Astrocyte (in vitro differentiated cells and primary cell): ENCODE results near the gene DNAJC5. TPM values are rescaled to one million over a fixed set of nuclear protein-coding genes. Genes with fewer than 3 reads are reported as not detected.
A peak's percentile ranks its signal among the peaks of the same experiment; 100 is the strongest.

ENCODE experiments used
- DNase-seq: peaks from one replicate; pipeline ENCODE4 v3.0.0-alpha.2; 2010; ENCODE audit warnings: low read depth
- FAIRE-seq: peaks from 2 replicates; lab custom pipeline; 2011; peaks lifted over from hg19 to GRCh38; lab: Jason Lieb, UNC
- H2AFZ ChIP-seq: 2 replicates; pipeline ENCODE4 v1.6.0; 2012; ENCODE audit warnings: low read depth, low read length, inconsistent platforms
- H3K27ac ChIP-seq: 2 replicates; pipeline ENCODE4 v1.5.1; 2011; ENCODE audit warnings: low read depth, low read length, inconsistent platforms
- H3K27me3 ChIP-seq: 2 replicates; pipeline ENCODE4 v1.6.0; 2011; ENCODE audit warnings: low read length, inconsistent platforms; ENCODE audit not compliant: insufficient read depth
- H3K36me3 ChIP-seq: 2 replicates; pipeline ENCODE4 v1.5.1; 2011; ENCODE audit warnings: low read length, inconsistent platforms; ENCODE audit not compliant: insufficient read depth
- H3K4me1 ChIP-seq: 2 replicates; pipeline ENCODE4 v1.5.1; 2011; ENCODE audit warnings: low read length, inconsistent platforms; ENCODE audit not compliant: insufficient read depth
- H3K4me2 ChIP-seq: 2 replicates; pipeline ENCODE4 v1.6.0; 2012; ENCODE audit warnings: low read length, inconsistent platforms
- H3K4me3 ChIP-seq: 2 replicates; pipeline ENCODE4 v1.5.1; 2011; ENCODE audit warnings: low read depth, mild to moderate bottlenecking, low read length, inconsistent platforms; ENCODE audit not compliant: insufficient read depth
- H3K79me2 ChIP-seq: 2 replicates; pipeline ENCODE4 v1.6.0; 2012; ENCODE audit warnings: mild to moderate bottlenecking, low read length, inconsistent platforms; ENCODE audit not compliant: insufficient read depth
- H3K9ac ChIP-seq: 2 replicates; pipeline ENCODE4 v1.6.0; 2012; ENCODE audit warnings: mild to moderate bottlenecking, low read length, inconsistent platforms
- H3K9me3 ChIP-seq: 2 replicates; pipeline ENCODE4 v1.5.1; 2012; ENCODE audit warnings: low read depth, mild to moderate bottlenecking, low read length, inconsistent platforms; ENCODE audit not compliant: insufficient read depth
- H4K20me1 ChIP-seq: 2 replicates; pipeline ENCODE4 v1.6.0; 2012; ENCODE audit warnings: low read length, inconsistent platforms; ENCODE audit not compliant: insufficient read depth
- H3K27ac Mint-ChIP-seq: one replicate; pipeline ENCODE4 v1.8.0; 2021; ENCODE audit warnings: mild to moderate bottlenecking, mixed read lengths; ENCODE audit not compliant: unreplicated experiment
- H3K27me3 Mint-ChIP-seq: one replicate; pipeline ENCODE4 v1.8.0; 2021; ENCODE audit warnings: low read depth, mixed read lengths; ENCODE audit not compliant: unreplicated experiment
- H3K36me3 Mint-ChIP-seq: one replicate; pipeline ENCODE4 v1.8.0; 2021; ENCODE audit warnings: low read depth, mixed read lengths; ENCODE audit not compliant: unreplicated experiment
- H3K4me1 Mint-ChIP-seq: one replicate; pipeline ENCODE4 v1.8.0; 2021; ENCODE audit warnings: low read depth, mixed read lengths; ENCODE audit not compliant: unreplicated experiment
- H3K4me3 Mint-ChIP-seq: one replicate; pipeline ENCODE4 v1.8.0; 2021; ENCODE audit warnings: mild to moderate bottlenecking, moderate library complexity, mixed read lengths; ENCODE audit not compliant: unreplicated experiment
- H3K9me3 Mint-ChIP-seq: one replicate; pipeline ENCODE4 v1.8.0; 2021; ENCODE audit warnings: mild to moderate bottlenecking, mixed read lengths; ENCODE audit not compliant: unreplicated experiment
- EZH2 ChIP-seq: IDR thresholded peaks from 2 replicates; pipeline ENCODE4 v1.6.1; 2012; ENCODE audit warnings: mild to moderate bottlenecking, low read length, inconsistent platforms; ENCODE audit not compliant: insufficient read depth
- total RNA-seq: library from RNA; stranded (reverse); gene quantifications from 2 replicates; pipeline ENCODE4 v1.2.1, GENCODE V29; 2021
- TF ChIP-seq, protein P1 (sequence below): IDR thresholded peaks from 2 replicates; pipeline ENCODE4 v1.5.1; 2011; ENCODE audit warnings: low read depth, mild to moderate bottlenecking, inconsistent platforms, low read length, moderate library complexity; ENCODE audit not compliant: insufficient read depth

DNAJC5 gene
- total RNA-seq, 1 donor from 2014 or later: 64.6 TPM

- FAIRE-seq: no peak
- Mint-ChIP-seq H3K9me3 (no peaks in the 10 kb centered on the region), H3K4me1 (peaks cover 12% of the 10 kb centered on the region), H3K27me3 (no peaks in the 10 kb centered on the region), H3K27ac (peak within 1 kb of the TSS; percentile 81), H3K36me3 (no peaks in the 10 kb centered on the region), H3K4me3 (peak within 1 kb of the TSS; percentile 86)
- Histone ChIP-seq H3K9ac (peak within 1 kb of the TSS; percentile 92), H3K27ac (peak within 1 kb of the TSS; percentile 72), H3K27me3 (no peaks in the 10 kb centered on the region), H2AFZ (peak within 1 kb of the TSS; percentile 91), H4K20me1 (peaks cover 43% of the 10 kb centered on the region), H3K36me3 (no peaks in the 10 kb centered on the region), H3K4me1 (peaks cover 12% of the 10 kb centered on the region), H3K4me2 (peak within 1 kb of the TSS; percentile 97), H3K4me3 (peak within 1 kb of the TSS; percentile 84), H3K9me3 (no peaks in the 10 kb centered on the region), H3K79me2 (peaks cover 49% of the 10 kb centered on the region)
- DNase-seq: peak; percentile 77
- TF ChIP-seq EZH2: no peak
- TF ChIP-seq, protein P1, sequence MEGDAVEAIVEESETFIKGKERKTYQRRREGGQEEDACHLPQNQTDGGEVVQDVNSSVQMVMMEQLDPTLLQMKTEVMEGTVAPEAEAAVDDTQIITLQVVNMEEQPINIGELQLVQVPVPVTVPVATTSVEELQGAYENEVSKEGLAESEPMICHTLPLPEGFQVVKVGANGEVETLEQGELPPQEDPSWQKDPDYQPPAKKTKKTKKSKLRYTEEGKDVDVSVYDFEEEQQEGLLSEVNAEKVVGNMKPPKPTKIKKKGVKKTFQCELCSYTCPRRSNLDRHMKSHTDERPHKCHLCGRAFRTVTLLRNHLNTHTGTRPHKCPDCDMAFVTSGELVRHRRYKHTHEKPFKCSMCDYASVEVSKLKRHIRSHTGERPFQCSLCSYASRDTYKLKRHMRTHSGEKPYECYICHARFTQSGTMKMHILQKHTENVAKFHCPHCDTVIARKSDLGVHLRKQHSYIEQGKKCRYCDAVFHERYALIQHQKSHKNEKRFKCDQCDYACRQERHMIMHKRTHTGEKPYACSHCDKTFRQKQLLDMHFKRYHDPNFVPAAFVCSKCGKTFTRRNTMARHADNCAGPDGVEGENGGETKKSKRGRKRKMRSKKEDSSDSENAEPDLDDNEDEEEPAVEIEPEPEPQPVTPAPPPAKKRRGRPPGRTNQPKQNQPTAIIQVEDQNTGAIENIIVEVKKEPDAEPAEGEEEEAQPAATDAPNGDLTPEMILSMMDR: no peak
These were observed 61.1 kb downstream of the DNAJC5 start, which contains the start of gene UCKL1 for GRCh38 chr20:63955827-63956663. Gene UCKL1 (minus strand): TSS chr20:63956416. CDS start chr20:63956372, 44 bp downstream.

DNA sequence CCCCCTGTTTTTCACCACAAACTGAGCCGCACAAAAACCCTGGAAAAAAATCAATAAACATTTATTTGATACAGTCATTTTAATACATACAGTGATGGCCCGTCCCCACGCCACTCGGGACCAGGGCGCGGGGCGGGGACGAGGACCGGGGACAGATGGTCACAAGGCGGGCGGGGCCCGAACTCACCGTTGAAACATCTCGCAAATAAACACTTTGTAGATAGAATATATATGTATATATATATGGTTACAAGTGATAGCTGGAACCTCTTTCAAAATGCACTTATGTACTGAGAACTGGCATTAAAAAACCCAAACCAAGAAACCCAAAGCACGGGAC lies 61.7 kb downstream of the DNAJC5 start:
- H3K4me3 Mint-ChIP-seq: peak overlapping the region; percentile 82
- Histone ChIP-seq H3K4me1 (peaks cover 12% of the 10 kb centered on the region), H3K9ac (peak overlapping the region; percentile 51), H3K4me2 (peak overlapping the region; percentile 83), H3K4me3 (peak overlapping the region; percentile 53), H3K27me3 (no peaks in the 10 kb centered on the region), H4K20me1 (peaks cover 37% of the 10 kb centered on the region), H3K79me2 (peaks cover 44% of the 10 kb centered on the region), H3K9me3 (no peaks in the 10 kb centered on the region), H2AFZ (peak overlapping the region; percentile 24), H3K36me3 (no peaks in the 10 kb centered on the region), H3K27ac (peak overlapping the region; percentile 31)
- H3K27me3 Mint-ChIP-seq: no peaks in the 10 kb centered on the region
- FAIRE-seq (no peak), DNase-seq (no peak)
- H3K9me3 Mint-ChIP-seq: no peaks in the 10 kb centered on the region
- H3K4me1 Mint-ChIP-seq: peaks cover 12% of the 10 kb centered on the region
- TF ChIP-seq EZH2: no peak
- TF ChIP-seq, protein P1: no peak
- peak overlapping the region; percentile 81 for H3K27ac Mint-ChIP-seq
- peaks cover 2% of the 10 kb centered on the region for H3K36me3 Mint-ChIP-seq
